ENCODE measurements around the gene HPCA. TPM values are rescaled to one million over a fixed set of nuclear protein-coding genes. Genes with fewer than 3 reads are reported as not detected.

The HPCA gene
- total RNA-seq, 2 experiments from 2014 or later, result not detected

- H3K4me1 ChIP-seq (ENCODE audit: insufficient read depth, low read length), result no peaks in the 10 kb centered on the region
- H3K36me3 ChIP-seq (ENCODE audit: insufficient read depth, low read length), result peaks cover 43% of the 10 kb centered on the region
- H3K27me3 Mint-ChIP-seq, result no peaks in the 10 kb centered on the region
- no peak for DNase-seq
- H3K27ac Mint-ChIP-seq, result no peak overlapping the region
- POLR2A ChIA-PET, result no interaction called here
- no peak overlapping the region for H3K27ac ChIP-seq (ENCODE audit: low read depth in 1 of 2, low read length in 2 of 2)
- H3K27me3 ChIP-seq (ENCODE audit: control insufficient read depth in 1 of 2, insufficient read depth in 2 of 2, low read length in 2 of 2), result no peaks in the 10 kb centered on the region
- no peak overlapping the region for H3K4me3 ChIP-seq (ENCODE audit: low read length)
- H3K4me3 Mint-ChIP-seq, result no peak overlapping the region
- ATAC-seq (ENCODE audit: poor library complexity), result no peak
- intact Hi-C loops (cut with DNase I, micrococcal nuclease), result no loop called here
- H3K9me3 Mint-ChIP-seq, result no peaks in the 10 kb centered on the region
- H3K36me3 Mint-ChIP-seq (ENCODE audit: low read depth), result peaks cover 69% of the 10 kb centered on the region
- H3K9me3 ChIP-seq (ENCODE audit: control insufficient read depth in 1 of 2, insufficient read depth in 1 of 2, low read length in 2 of 2), result no peaks in the 10 kb centered on the region
- no peaks in the 10 kb centered on the region for H3K4me1 Mint-ChIP-seq (ENCODE audit: low read depth)
- CTCF ChIA-PET, result interaction anchor here (1.1 kb wide), 1 partner anchor 12 kb away, joined by 3 read pairs; no protein-coding TSS in a partner anchor
- TF ChIP-seq CTCF (IDR thresholded peaks at IDR 0.05), result no peak
Measured at GRCh38 chr1:32860566-32860965, 25.7 kb upstream of the HPCA start.

DNA sequence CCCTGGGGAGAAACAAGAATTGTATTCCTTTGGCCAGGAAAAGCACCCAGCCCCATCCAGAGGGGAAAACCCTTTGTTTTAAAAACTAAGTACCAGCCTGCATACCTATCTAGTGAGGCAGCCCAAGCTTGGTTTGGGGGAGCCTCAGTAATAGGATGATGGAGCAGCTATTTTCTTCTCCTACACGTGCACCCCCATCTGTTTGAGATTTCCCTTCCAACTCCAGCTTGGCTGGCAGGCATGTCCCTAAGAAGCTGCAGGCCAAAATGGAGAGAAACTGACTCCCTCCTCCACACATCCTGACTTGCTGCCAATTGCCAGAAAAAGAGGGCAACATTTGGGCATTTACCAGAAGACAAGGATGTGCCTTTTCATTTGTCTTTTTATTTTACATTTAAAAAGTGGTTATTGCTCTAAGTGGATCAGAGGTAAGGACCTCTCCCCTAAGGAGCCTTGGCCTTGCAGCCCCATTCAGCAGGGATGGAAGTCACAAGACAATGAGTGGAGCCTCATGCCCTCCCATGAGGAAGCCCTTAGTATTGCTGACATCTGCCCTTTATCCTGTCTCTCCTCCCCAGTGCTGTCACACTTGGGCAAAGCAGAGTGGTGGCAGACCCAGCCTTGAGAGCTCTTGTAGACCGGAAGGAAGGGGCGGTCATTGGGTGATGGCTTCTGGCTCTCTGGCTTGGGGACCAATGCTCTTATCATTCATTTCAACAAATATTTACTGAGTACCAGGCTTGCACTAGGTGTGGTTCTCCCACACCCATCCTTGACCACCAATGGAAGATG is 24.2 kb upstream of the HPCA start:
- no peaks in the 10 kb centered on the region for H3K9me3 Mint-ChIP-seq
- H3K9me3 ChIP-seq (ENCODE audit: control insufficient read depth in 1 of 2, insufficient read depth in 1 of 2, low read length in 2 of 2), result no peaks in the 10 kb centered on the region
- no peaks in the 10 kb centered on the region for H3K4me1 ChIP-seq (ENCODE audit: insufficient read depth, low read length)
- peaks cover 54% of the 10 kb centered on the region for H3K36me3 Mint-ChIP-seq (ENCODE audit: low read depth)
- DNase-seq, result no peak
- H3K4me3 Mint-ChIP-seq, result no peak overlapping the region
- H3K4me1 Mint-ChIP-seq (ENCODE audit: low read depth), result no peaks in the 10 kb centered on the region
- no peaks in the 10 kb centered on the region for H3K27me3 ChIP-seq (ENCODE audit: control insufficient read depth in 1 of 2, insufficient read depth in 2 of 2, low read length in 2 of 2)
- ChIA-PET POLR2A (no interaction called here), CTCF (interaction anchor here (1.2 kb wide), 1 partner anchor 15 kb away, joined by 4 read pairs; no protein-coding TSS in a partner anchor)
- intact Hi-C loops (cut with DNase I, micrococcal nuclease), result no loop called here
- no peak overlapping the region for H3K27ac ChIP-seq (ENCODE audit: low read depth in 1 of 2, low read length in 2 of 2)
- H3K27me3 Mint-ChIP-seq, result no peaks in the 10 kb centered on the region
- no peak for TF ChIP-seq CTCF (IDR thresholded peaks at IDR 0.05)
- no peak overlapping the region for H3K4me3 ChIP-seq (ENCODE audit: low read length)
- H3K36me3 ChIP-seq (ENCODE audit: insufficient read depth, low read length), result peaks cover 28% of the 10 kb centered on the region
- no peak for ATAC-seq (ENCODE audit: poor library complexity)
- H3K27ac Mint-ChIP-seq, result no peak overlapping the region

DNA sequence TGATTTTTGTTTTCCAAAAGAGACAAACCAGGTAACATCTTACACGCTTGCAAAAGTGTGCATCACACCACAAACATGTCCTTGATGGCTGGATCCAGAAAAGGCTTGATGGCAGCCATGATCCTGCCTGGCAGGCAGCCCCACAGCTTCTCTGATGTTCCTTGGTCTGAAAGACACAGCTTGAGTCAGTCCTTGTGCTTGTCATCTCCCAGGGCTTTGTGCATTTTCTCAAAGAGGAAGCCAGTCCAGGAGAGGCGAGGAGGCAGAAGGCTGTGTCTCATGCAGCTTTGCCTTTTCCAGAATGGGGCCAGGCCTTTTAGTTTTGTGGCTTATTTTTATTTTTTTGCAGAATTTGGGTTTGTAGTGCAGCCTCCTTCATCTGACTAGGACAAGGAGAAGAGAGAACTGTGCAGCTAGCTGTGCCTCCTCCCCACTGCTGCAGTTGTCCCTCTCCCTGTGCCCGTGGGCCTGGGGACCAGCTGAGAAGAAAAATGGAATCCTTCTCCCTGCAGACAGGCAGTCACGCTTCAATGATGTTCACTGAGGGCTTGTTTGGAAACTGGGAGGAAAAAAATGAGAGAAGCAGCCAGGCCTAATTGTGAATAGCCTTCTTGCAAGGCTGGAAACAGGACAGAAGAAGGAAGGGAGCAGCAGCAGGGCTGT is 22.9 kb upstream of the HPCA start:
- Mint-ChIP-seq H3K36me3 (ENCODE audit: low read depth) (peaks cover 42% of the 10 kb centered on the region), H3K4me3 (no peak overlapping the region), H3K4me1 (ENCODE audit: low read depth) (no peaks in the 10 kb centered on the region), H3K27ac (no peak overlapping the region), H3K9me3 (no peaks in the 10 kb centered on the region), H3K27me3 (peaks cover under 1% of the 10 kb centered on the region)
- DNase-seq (no peak), ATAC-seq (ENCODE audit: poor library complexity) (no peak)
- Histone ChIP-seq H3K36me3 (ENCODE audit: insufficient read depth, low read length) (peaks cover 19% of the 10 kb centered on the region), H3K9me3 (ENCODE audit: control insufficient read depth in 1 of 2, insufficient read depth in 1 of 2, low read length in 2 of 2) (no peaks in the 10 kb centered on the region), H3K27me3 (ENCODE audit: control insufficient read depth in 1 of 2, insufficient read depth in 2 of 2, low read length in 2 of 2) (no peaks in the 10 kb centered on the region), H3K4me1 (ENCODE audit: insufficient read depth, low read length) (no peaks in the 10 kb centered on the region), H3K4me3 (ENCODE audit: low read length) (no peak overlapping the region), H3K27ac (ENCODE audit: low read depth in 1 of 2, low read length in 2 of 2) (no peak overlapping the region)
- POLR2A ChIA-PET, result no interaction called here
- no peak for TF ChIP-seq CTCF (IDR thresholded peaks at IDR 0.05)
- CTCF ChIA-PET, result interaction anchor here (1.2 kb wide), 1 partner anchor 13 kb away, joined by 4 read pairs; no protein-coding TSS in a partner anchor
- intact Hi-C loops (cut with DNase I, micrococcal nuclease), result no loop called here
